Measurements from ENCODE around the gene KCNH1. TPM values are rescaled to one million over a fixed set of nuclear protein-coding genes. Genes with fewer than 3 reads are reported as not detected.

The KCNH1 gene
- total and polyA plus RNA-seq, 10 of the 15 experiments (the other 5 are each of a cell fraction or from before 2014, with no cell fraction given), result 0.02 to 0.04 (median 0.04) TPM; not detected in 7

- WGBS (ENCODE audit: insufficient coverage, insufficient replicate concordance, low lambda C conversion rate, missing lambda C conversion rate), result 5% methylated on average over 2 of the region's 2 CpGs
- ChIA-PET RAD21 (ENCODE audit: unreplicated experiment) (no interaction called here), SMC1A (ENCODE audit: uncharacterized antibody, unreplicated experiment) (no interaction called here), CTCF (interaction anchor here (0.6 kb wide), 1 partner anchor 882 kb away, joined by 3 read pairs; no protein-coding TSS in a partner anchor), POLR2A (interaction anchor here (0.6 kb wide), 1 partner anchor 73 kb away, joined by 3 read pairs; no protein-coding TSS in a partner anchor)
- no peak for TF ChIP-seq SMC3 (IDR thresholded peaks at IDR 0.05; ENCODE audit: borderline replicate concordance, low read length)
- no peak for TF ChIP-seq TARDBP (IDR thresholded peaks at IDR 0.05; ENCODE audit: borderline replicate concordance)
- no peak for TF ChIP-seq BMI1 (IDR thresholded peaks at IDR 0.05; ENCODE audit: borderline replicate concordance)
- TF ChIP-seq CREB1 (IDR thresholded peaks at IDR 0.05; ENCODE audit: low read depth), result no peak
- TF ChIP-seq PBX3 (IDR thresholded peaks at IDR 0.05; ENCODE audit: insufficient replicate concordance, low read depth, low read length), result no peak
- no peak for TF ChIP-seq ZSCAN29 (IDR thresholded peaks at IDR 0.05)
- TF ChIP-seq ZBTB33 (IDR thresholded peaks at IDR 0.05), result no peak
- TF ChIP-seq ATF3 (IDR thresholded peaks at IDR 0.05; ENCODE audit: borderline replicate concordance, extremely low read depth, low read depth, low read length), result no peak
- no peak for TF ChIP-seq MTA2 (IDR thresholded peaks at IDR 0.05; ENCODE audit: low read depth)
- TF ChIP-seq FOS (IDR thresholded peaks at IDR 0.05; ENCODE audit: borderline replicate concordance, extremely low read depth, insufficient read length), result no peak
- no peak for TF ChIP-seq BHLHE40 (IDR thresholded peaks at IDR 0.05; ENCODE audit: borderline replicate concordance in 1 of 2, low read depth in 2 of 2, low read length in 1 of 2)
- no peak for TF ChIP-seq MYC (IDR thresholded peaks at IDR 0.05; ENCODE audit: insufficient read depth, insufficient read length, insufficient replicate concordance, low read length, severe bottlenecking)
- TF ChIP-seq ZBTB11 (CRISPR knock-in tag; IDR thresholded peaks at IDR 0.05), result no peak
- no peak for TF ChIP-seq SIN3A (IDR thresholded peaks at IDR 0.05; ENCODE audit: low read depth, low read length)
- H3K79me2 ChIP-seq (ENCODE audit: control insufficient read depth, insufficient read depth, low read length), result no peaks in the 10 kb centered on the region
- no peak for FAIRE-seq
- no peaks in the 10 kb centered on the region for H3K36me3 ChIP-seq (ENCODE audit: control insufficient read depth in 2 of 2, insufficient read depth in 2 of 2, low read length in 1 of 2)
- H3K4me1 ChIP-seq (ENCODE audit: control insufficient read depth, insufficient read depth, low read length), result no peaks in the 10 kb centered on the region
- H3K4me3 ChIP-seq, result no peak overlapping the region
- DNase-seq (ENCODE audit: low read depth, low spot score), result no peak
- H2AFZ ChIP-seq (ENCODE audit: control insufficient read depth, low read depth, low read length), result no peak overlapping the region
- ATAC-seq, result no peak
- H3K9me3 ChIP-seq (replicated peaks; ENCODE audit: control insufficient read depth, insufficient read depth, low read length), result no peaks in the 10 kb centered on the region
- intact Hi-C loops (cut with micrococcal nuclease; ENCODE audit: unreplicated experiment) (no loop called here), in situ Hi-C loops (cut with MboI) (no loop called here)
- H3K27ac ChIP-seq (ENCODE audit: control insufficient read depth, insufficient read depth), result no peak overlapping the region
- no peak overlapping the region for H3K4me2 ChIP-seq (ENCODE audit: control insufficient read depth, insufficient read depth)
- H3K9ac ChIP-seq (ENCODE audit: control insufficient read depth, insufficient read depth, low read length), result no peak overlapping the region
- no TSS peak for BruUV-seq (replicated peaks)
- no peaks in the 10 kb centered on the region for H4K20me1 ChIP-seq (ENCODE audit: control insufficient read depth, insufficient read depth)
- H3K27me3 ChIP-seq (replicated peaks in 1 of 2; ENCODE audit: control insufficient read depth in 2 of 2, insufficient read depth in 2 of 2, low read length in 1 of 2), result no peaks in the 10 kb centered on the region; a peak in 1 of 4 replicates
Measured at GRCh38 chr1:210790196-210790595, 343.8 kb downstream of the KCNH1 start.

Data from GM12878 (cell line).